H1 (cell line): ENCODE measurements around the gene TBC1D12. TPM values are rescaled to one million over a fixed set of nuclear protein-coding genes. Genes with fewer than 3 reads are reported as not detected.

ENCODE experiments used
- CTCF ChIA-PET: fragments of 300-600 bp; sonication (Branson Sonifier 250); formaldehyde crosslinking; loops from one replicate; lab custom pipeline; 2021; ENCODE audit not compliant: partially characterized antibody; lab: Charles Lee
- POLR2A ChIA-PET: fragments of 300-600 bp; sonication (Branson Sonifier 250); formaldehyde crosslinking; loops from one replicate; lab custom pipeline; 2021; ENCODE audit warnings: inconsistent platforms; ENCODE audit not compliant: partially characterized antibody; lab: Charles Lee
- DNase-seq, 2 experiments: peaks; one replicate each; pipeline versions ENCODE4 v3.0.0 to v3.0.0-alpha.2; 2010 to 2022; ENCODE audit warnings: low spot score in 2 of 2, low read depth in 1 of 2, mixed read lengths in 1 of 2
- FAIRE-seq: peaks from 2 replicates; lab custom pipeline; 2011; peaks lifted over from hg19 to GRCh38; lab: Jason Lieb, UNC
- H2AFZ ChIP-seq: 2 replicates; pipeline ENCODE4 v1.8.1; 2012; ENCODE audit warnings: low read length, inconsistent platforms
- H2AK5ac ChIP-seq: 2 replicates; pipeline ENCODE4 v1.6.1; 2013; ENCODE audit warnings: low read depth, low read length
- H2BK120ac ChIP-seq: replicated peaks from 2 replicates; pipeline ENCODE3; 2013; ENCODE audit warnings: low read depth, low read length, inconsistent platforms
- H2BK12ac ChIP-seq: 2 replicates; pipeline ENCODE4 v1.6.1; 2013; ENCODE audit warnings: low read depth, low read length
- H2BK15ac ChIP-seq: 2 replicates; pipeline ENCODE4 v1.6.1; 2013; ENCODE audit warnings: low read length
- H2BK20ac ChIP-seq: 2 replicates; pipeline ENCODE4 v1.6.1; 2013; ENCODE audit warnings: low read length
- H2BK5ac ChIP-seq: 2 replicates; pipeline ENCODE4 v1.6.1; 2013; ENCODE audit warnings: low read depth, low read length
- H3K14ac ChIP-seq: 2 replicates; pipeline ENCODE4 v1.6.1; 2013; ENCODE audit warnings: inconsistent platforms; ENCODE audit not compliant: insufficient read length
- H3K18ac ChIP-seq: 2 replicates; pipeline ENCODE4 v1.6.1; 2013; ENCODE audit warnings: low read length; ENCODE audit errors: extremely low read depth
- H3K23ac ChIP-seq: 2 replicates; pipeline ENCODE4 v1.6.1; 2013; ENCODE audit warnings: inconsistent platforms; ENCODE audit not compliant: insufficient read length
- H3K23me2 ChIP-seq: 2 replicates; pipeline ENCODE4 v1.6.1; 2013; ENCODE audit warnings: low read depth, low read length
- H3K27ac ChIP-seq: 2 replicates; pipeline ENCODE4 v1.6.1; 2011; ENCODE audit warnings: low read depth, low read length, inconsistent platforms
- H3K27me3 ChIP-seq, 4 experiments: replicated peaks in 1 of 4; 1 replicate in 1 of 4; 2 replicates in 3 of 4; pipeline versions ENCODE4 v1.6.1 to v1.8.1; 2011 to 2013; ENCODE audit warnings: low read length in 3 of 4, mild to moderate bottlenecking in 3 of 4, inconsistent platforms in 2 of 4, mixed read lengths in 2 of 4, moderate library complexity in 1 of 4; ENCODE audit not compliant: control insufficient read depth in 3 of 4, insufficient read depth in 3 of 4; ENCODE audit errors: extremely low read depth in 1 of 4
- H3K36me3 ChIP-seq, 4 experiments: 2 replicates each; pipeline versions ENCODE4 v1.6.1 to v1.8.1; 2011 to 2013; ENCODE audit warnings: mild to moderate bottlenecking in 4 of 4, low read length in 3 of 4, moderate library complexity in 2 of 4, control low read depth in 1 of 4, inconsistent platforms in 1 of 4; ENCODE audit not compliant: insufficient read depth in 4 of 4, control insufficient read depth in 2 of 4
- H3K4ac ChIP-seq: replicated peaks from 2 replicates; pipeline ENCODE3; 2013; ENCODE audit warnings: low read length, low read depth, mixed read lengths, inconsistent platforms; ENCODE audit not compliant: insufficient read length
- H3K4me1 ChIP-seq, 4 experiments: replicated peaks in 1 of 4; 1 replicate in 1 of 4; 2 replicates in 3 of 4; pipeline versions ENCODE4 v1.6.1 to v1.8.1; 2011 to 2013; ENCODE audit warnings: low read length in 3 of 4, inconsistent platforms in 2 of 4, mixed read lengths in 1 of 4; ENCODE audit not compliant: insufficient read depth in 4 of 4, control insufficient read depth in 3 of 4
- H3K4me2 ChIP-seq, 2 experiments: 2 replicates each; pipeline versions ENCODE4 v1.6.1 to v1.8.1; 2011 to 2013; ENCODE audit warnings: low read depth in 2 of 2, low read length in 2 of 2, control low read depth in 1 of 2, inconsistent platforms in 1 of 2, mild to moderate bottlenecking in 1 of 2; ENCODE audit not compliant: insufficient read depth in 1 of 2
- H3K4me3 ChIP-seq, 4 experiments: fragments of 200-600, 300-600 bp in 1 of 4; sonication (generic), shearing (Covaris generic), sonication (Bioruptor Twin) in 1 of 4; 2 replicates each; pipeline versions ENCODE4 v1.5.1 to v1.8.1; 2011 to 2016; ENCODE audit warnings: low read length in 4 of 4, low read depth in 3 of 4, control low read depth in 2 of 4, inconsistent platforms in 2 of 4, mild to moderate bottlenecking in 2 of 4, mixed read lengths in 1 of 4, moderate library complexity in 1 of 4; ENCODE audit not compliant: insufficient read depth in 2 of 4; ENCODE audit errors: extremely low read depth in 1 of 4
- H3K56ac ChIP-seq: replicated peaks from 2 replicates; pipeline ENCODE3; 2013; ENCODE audit warnings: low read depth, mild to moderate bottlenecking, mixed read lengths, low read length, inconsistent platforms; ENCODE audit not compliant: insufficient read length
- H3K79me1 ChIP-seq: 2 replicates; pipeline ENCODE4 v1.6.1; 2013; ENCODE audit warnings: low read depth, low read length, control low read depth
- H3K79me2 ChIP-seq, 2 experiments: 2 replicates each; pipeline versions ENCODE4 v1.6.1 to v1.8.1; 2012 to 2013; ENCODE audit warnings: low read length in 2 of 2, mild to moderate bottlenecking in 2 of 2, inconsistent platforms in 1 of 2; ENCODE audit not compliant: insufficient read depth in 2 of 2, control insufficient read depth in 1 of 2
- H3K9ac ChIP-seq, 4 experiments: replicated peaks in 1 of 4; 1 replicate in 1 of 4; 2 replicates in 3 of 4; pipeline versions ENCODE4 v1.6.1 to v1.8.1; 2011 to 2013; ENCODE audit warnings: low read depth in 3 of 4, low read length in 3 of 4, control low read depth in 2 of 4, mild to moderate bottlenecking in 2 of 4, moderate library complexity in 2 of 4, inconsistent platforms in 1 of 4; ENCODE audit errors: extremely low read depth in 1 of 4
- H3K9me3 ChIP-seq, 2 experiments: 2 replicates each; pipeline versions ENCODE4 v1.6.1 to v1.8.1; 2012 to 2013; ENCODE audit warnings: mild to moderate bottlenecking in 2 of 2, moderate library complexity in 2 of 2, control low read depth in 1 of 2, inconsistent platforms in 1 of 2, low read depth in 1 of 2, low read length in 1 of 2, mixed read lengths in 1 of 2; ENCODE audit not compliant: insufficient read depth in 2 of 2
- H4K20me1 ChIP-seq, 2 experiments: replicated peaks in 1 of 2; 2 replicates each; pipeline versions ENCODE3 to v1.8.1; 2011 to 2013; ENCODE audit warnings: inconsistent platforms in 2 of 2, low read length in 2 of 2, mild to moderate bottlenecking in 1 of 2; ENCODE audit not compliant: insufficient read depth in 2 of 2, control insufficient read depth in 1 of 2
- H4K5ac ChIP-seq: 2 replicates; pipeline ENCODE4 v1.6.1; 2013; ENCODE audit warnings: low read length, low read depth, mixed read lengths, inconsistent platforms; ENCODE audit not compliant: insufficient read length
- H4K8ac ChIP-seq: 2 replicates; pipeline ENCODE4 v1.8.0; 2013; ENCODE audit warnings: mild to moderate bottlenecking, moderate library complexity, low read length, inconsistent platforms; ENCODE audit not compliant: insufficient read depth; ENCODE audit errors: extremely low read depth
- H4K91ac ChIP-seq: replicated peaks from 2 replicates; pipeline ENCODE3; 2013; ENCODE audit warnings: low read length, mixed read lengths, inconsistent platforms; ENCODE audit not compliant: insufficient read length
- ATF2 ChIP-seq: IDR thresholded peaks from 2 replicates; pipeline ENCODE4 v1.6.1; 2012; ENCODE audit warnings: low read length, inconsistent platforms
- NANOG ChIP-seq: IDR thresholded peaks from 2 replicates; pipeline ENCODE4 v1.6.1; 2011; ENCODE audit warnings: low read length, low read depth, mild to moderate bottlenecking, inconsistent platforms; ENCODE audit not compliant: insufficient read depth, poor library complexity, severe bottlenecking
- PHF8 ChIP-seq: fragments of 200-600 bp; sonication (generic); conservative IDR thresholded peaks from 2 replicates; pipeline ENCODE4 v1.7.1; 2012; ENCODE audit warnings: low read depth, mild to moderate bottlenecking, inconsistent platforms, low read length, moderate library complexity
- RXRA ChIP-seq: IDR thresholded peaks from 2 replicates; pipeline ENCODE4 v1.6.1; 2011; ENCODE audit warnings: low read depth, mild to moderate bottlenecking, low read length, moderate library complexity; ENCODE audit not compliant: insufficient read depth
- SIRT6 ChIP-seq: IDR thresholded peaks from one replicate; pipeline ENCODE4 v1.7.1; 2012; ENCODE audit warnings: low read length, inconsistent platforms
- WGBS, 2 experiments: shearing (Covaris generic) in 1 of 2; methylation state at CpG; one replicate each; pipeline versions ENCODE4 v1.1.6 to v1.1.7; 2013 to 2015; ENCODE audit warnings: low lambda C conversion rate in 2 of 2, mixed read lengths in 2 of 2, inconsistent platforms in 1 of 2, low coverage in 1 of 2, missing lambda C conversion rate in 1 of 2; ENCODE audit not compliant: insufficient replicate concordance in 2 of 2, insufficient coverage in 1 of 2, insufficient read length in 1 of 2; ENCODE audit errors: extremely low coverage in 1 of 2, missing lambda C conversion rate in 1 of 2; 5-methylcytosine and 5-hydroxymethylcytosine counted together
- polyA plus RNA-seq, 7 experiments: library from polyadenylated mRNA; depleted of rRNA in 3 of 7; stranded (reverse) in 5 of 7; unstranded in 2 of 7; fragments of >200 nt in 5 of 7; fragments of 200-250 nt in 2 of 7; gene quantifications; 1 replicate in 5 of 7; 2 replicates in 1 of 7; 4 replicates in 1 of 7; pipeline versions ENCODE4 v1.2.1 to v1.2.3, GENCODE V29; 2011 to 2013; ENCODE audit warnings: missing spikeins in 2 of 7, mixed read lengths in 2 of 7
- total RNA-seq: library from RNA; stranded (reverse); fragmentation: NEBNext Ultra II Directional; extraction: Animal tissue kit (Norgen Biotek cat#: 25700); gene quantifications from 2 replicates; pipeline ENCODE4 v1.2.1, GENCODE V29; 2021

Gene TBC1D12
- total and polyA plus RNA-seq, 2 of the 8 experiments (the other 6 are each of a cell fraction or from before 2014, with no cell fraction given): 1.1 to 3.2 TPM

- Histone ChIP-seq H3K4ac (no peak overlapping the region), H4K8ac (no peak overlapping the region), H3K36me3 (no peaks in the 10 kb centered on the region), H3K79me1 (no peaks in the 10 kb centered on the region), H3K14ac (no peak overlapping the region), H3K23ac (no peak overlapping the region), H3K9me3 (no peaks in the 10 kb centered on the region), H3K4me3 (no peak overlapping the region), H3K56ac (no peak overlapping the region), H4K5ac (no peak overlapping the region), H2AK5ac (no peak overlapping the region), H3K4me2 (no peak overlapping the region), H2BK15ac (no peak overlapping the region), H3K18ac (no peak overlapping the region), H3K79me2 (no peaks in the 10 kb centered on the region), H3K23me2 (no peaks in the 10 kb centered on the region), H2BK120ac (no peak overlapping the region), H3K4me1 (no peaks in the 10 kb centered on the region), H2BK20ac (no peak overlapping the region), H2BK5ac (no peak overlapping the region), H4K20me1 (no peaks in the 10 kb centered on the region), H3K27me3 (no peaks in the 10 kb centered on the region), H4K91ac (no peak overlapping the region), H3K27ac (no peak overlapping the region), H2AFZ (no peak overlapping the region), H3K9ac (no peak overlapping the region), H2BK12ac (no peak overlapping the region)
- WGBS, 2 experiments: 91% methylated on average over 4 of the region's 4 CpGs; no CpG with 5 or more reads in 1 of the 2 experiments
- TF ChIP-seq NANOG (no peak), SIRT6 (no peak), RXRA (no peak), ATF2 (no peak), PHF8 (no peak)
- ChIA-PET CTCF (interaction anchor here (0.6 to 3.6 kb wide), 52 partner anchors 9 to 1682 kb away, joined by 3 to 19 read pairs (median 4); partner anchors contain the start of genes NOC3L and TBC1D12), POLR2A (no interaction called here)
- no peak for FAIRE-seq
- DNase-seq: no peak
Observed at GRCh38 chr10:94443549-94443948, 41.2 kb downstream of the TBC1D12 start.
